ENCODE data around the gene PRKAA1. TPM values are rescaled to one million over a fixed set of nuclear protein-coding genes. Genes with fewer than 3 reads are reported as not detected.
"Not testable (repeated sequence)": the region's sequence is repeated elsewhere in the genome, so short reads cannot be mapped to it uniquely, and the experiment has no call there.

Gene PRKAA1
- polyA plus RNA-seq, 3 donors = 23.4 to 32.8 (median 29.6) TPM

DNA sequence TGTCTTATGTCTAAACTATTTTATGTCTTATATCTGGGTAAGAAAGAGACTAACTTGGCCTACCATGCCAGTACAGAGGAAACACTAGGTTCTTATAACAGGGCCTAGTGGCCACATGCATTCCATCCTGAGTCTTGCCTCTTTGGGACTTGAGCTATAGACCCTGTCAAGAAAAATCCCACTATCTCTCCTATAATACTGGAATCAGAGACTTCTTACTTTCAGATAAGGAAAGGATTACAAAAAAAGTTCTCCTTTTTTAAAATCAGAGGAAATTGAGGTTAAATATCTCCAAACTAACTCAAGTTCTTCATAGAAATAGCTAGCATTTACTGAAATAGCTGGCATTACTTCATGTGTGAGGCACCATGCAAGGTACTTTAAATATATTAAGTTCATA, 84.2 kb downstream of the PRKAA1 start:
- H3K4me3 Mint-ChIP-seq = no peak overlapping the region
- Histone ChIP-seq H3K27me3 (ENCODE audit: control insufficient read depth in 2 of 2, insufficient read depth in 2 of 2, low read length in 2 of 2) (no peaks in the 10 kb centered on the region), H3K4me3 (replicated peaks in 1 of 3; ENCODE audit: low read depth in 2 of 3, low read length in 3 of 3) (no peak overlapping the region), H3K36me3 (replicated peaks in 1 of 2; ENCODE audit: control insufficient read depth in 1 of 2, insufficient read depth in 2 of 2, low read length in 2 of 2) (peaks cover 0 to 15% of the 10 kb centered on the region in 2 donors), H3K27ac (ENCODE audit: low read depth in 1 of 2, low read length in 2 of 2) (no peak overlapping the region), H3K9ac (ENCODE audit: insufficient read depth, low read length, poor library complexity, severe bottlenecking) (no peak overlapping the region), H3K4me1 (ENCODE audit: control insufficient read depth in 1 of 2, insufficient read depth in 2 of 2, low read length in 2 of 2) (no peaks in the 10 kb centered on the region), H3K4me2 (replicated peaks; ENCODE audit: extremely low read depth, low read length, poor library complexity, severe bottlenecking) (no peak overlapping the region), H3K9me3 (replicated peaks in 1 of 2; ENCODE audit: control insufficient read depth in 1 of 2, insufficient read depth in 1 of 2, low read length in 2 of 2) (no peaks in the 10 kb centered on the region), H2AFZ (ENCODE audit: insufficient read depth, low read depth, low read length, poor library complexity, severe bottlenecking) (no peak overlapping the region), H4K20me1 (ENCODE audit: insufficient read depth, low read length) (no peaks in the 10 kb centered on the region), H3K79me2 (ENCODE audit: insufficient read depth, low read length) (no peaks in the 10 kb centered on the region)
- intact Hi-C loops (cut with micrococcal nuclease) = no loop called here
- no peak for DNase-seq
- peaks cover 26 to 31% of the 10 kb centered on the region in 2 donors for H3K36me3 Mint-ChIP-seq
- no peaks in the 10 kb centered on the region for H3K4me1 Mint-ChIP-seq
- peaks cover 0 to 9% (median 3%) of the 10 kb centered on the region in 7 donors for H3K9me3 Mint-ChIP-seq
- TF ChIP-seq, protein P1, sequence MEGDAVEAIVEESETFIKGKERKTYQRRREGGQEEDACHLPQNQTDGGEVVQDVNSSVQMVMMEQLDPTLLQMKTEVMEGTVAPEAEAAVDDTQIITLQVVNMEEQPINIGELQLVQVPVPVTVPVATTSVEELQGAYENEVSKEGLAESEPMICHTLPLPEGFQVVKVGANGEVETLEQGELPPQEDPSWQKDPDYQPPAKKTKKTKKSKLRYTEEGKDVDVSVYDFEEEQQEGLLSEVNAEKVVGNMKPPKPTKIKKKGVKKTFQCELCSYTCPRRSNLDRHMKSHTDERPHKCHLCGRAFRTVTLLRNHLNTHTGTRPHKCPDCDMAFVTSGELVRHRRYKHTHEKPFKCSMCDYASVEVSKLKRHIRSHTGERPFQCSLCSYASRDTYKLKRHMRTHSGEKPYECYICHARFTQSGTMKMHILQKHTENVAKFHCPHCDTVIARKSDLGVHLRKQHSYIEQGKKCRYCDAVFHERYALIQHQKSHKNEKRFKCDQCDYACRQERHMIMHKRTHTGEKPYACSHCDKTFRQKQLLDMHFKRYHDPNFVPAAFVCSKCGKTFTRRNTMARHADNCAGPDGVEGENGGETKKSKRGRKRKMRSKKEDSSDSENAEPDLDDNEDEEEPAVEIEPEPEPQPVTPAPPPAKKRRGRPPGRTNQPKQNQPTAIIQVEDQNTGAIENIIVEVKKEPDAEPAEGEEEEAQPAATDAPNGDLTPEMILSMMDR (IDR thresholded peaks at IDR 0.05) = no peak
- H3K27me3 Mint-ChIP-seq (ENCODE audit: low read depth in 3 of 3) = no peaks in the 10 kb centered on the region
- no peak overlapping the region for H3K27ac Mint-ChIP-seq

DNA sequence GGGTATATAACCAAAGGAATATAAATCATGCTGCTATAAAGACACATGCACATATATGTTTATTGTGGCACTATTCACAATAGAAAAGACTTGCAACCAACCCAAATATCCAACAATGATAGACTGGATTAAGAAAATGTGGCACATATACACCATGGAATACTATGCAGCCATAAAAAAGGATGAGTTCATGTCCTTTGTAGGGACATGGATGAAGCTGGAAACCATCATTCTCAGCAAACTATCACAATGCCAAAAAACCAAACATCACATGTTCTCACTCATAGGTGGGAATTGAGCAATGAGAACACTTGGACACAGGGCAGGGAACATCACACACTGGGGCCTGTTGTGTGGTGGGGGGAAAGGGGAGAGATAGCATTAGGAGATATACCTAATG, 87.6 kb downstream of the PRKAA1 start:
- H3K4me2 ChIP-seq (replicated peaks; ENCODE audit: extremely low read depth, low read length, poor library complexity, severe bottlenecking); H3K4me3 ChIP-seq (replicated peaks in 1 of 3; ENCODE audit: low read depth in 2 of 3, low read length in 3 of 3); H4K20me1 ChIP-seq (ENCODE audit: insufficient read depth, low read length); H3K4me3 Mint-ChIP-seq; H3K4me1 ChIP-seq (ENCODE audit: control insufficient read depth in 1 of 2, insufficient read depth in 2 of 2, low read length in 2 of 2); H2AFZ ChIP-seq (ENCODE audit: insufficient read depth, low read depth, low read length, poor library complexity, severe bottlenecking); DNase-seq; H3K9ac ChIP-seq (ENCODE audit: insufficient read depth, low read length, poor library complexity, severe bottlenecking); H3K4me1 Mint-ChIP-seq; H3K79me2 ChIP-seq (ENCODE audit: insufficient read depth, low read length); H3K27me3 ChIP-seq (ENCODE audit: control insufficient read depth in 2 of 2, insufficient read depth in 2 of 2, low read length in 2 of 2); H3K27ac Mint-ChIP-seq; H3K27ac ChIP-seq (ENCODE audit: low read depth in 1 of 2, low read length in 2 of 2); intact Hi-C loops (cut with micrococcal nuclease); H3K9me3 ChIP-seq (replicated peaks in 1 of 2; ENCODE audit: control insufficient read depth in 1 of 2, insufficient read depth in 1 of 2, low read length in 2 of 2); H3K36me3 ChIP-seq (replicated peaks in 1 of 2; ENCODE audit: control insufficient read depth in 1 of 2, insufficient read depth in 2 of 2, low read length in 2 of 2); H3K27me3 Mint-ChIP-seq (ENCODE audit: low read depth in 3 of 3): not testable (repeated sequence)
- Mint-ChIP-seq H3K9me3 (peaks cover 3 to 20% (median 10%) of the 10 kb centered on the region in 7 donors), H3K36me3 (peaks cover 25 to 26% of the 10 kb centered on the region in 2 donors)

Small RNA genes within 50 kb of the gene (small RNA-seq; reads per million reads assigned to genes)
- gene RF00191 (ENCODE audit: insufficient read length, low read depth) = not detected
- gene SNORD72 (ENCODE audit: insufficient read length, low read depth) = 55.0 reads per million, percentile 94 among the genes with 10 or more reads in this experiment

Other genes starting within 250 kb of the PRKAA1 start
- gene PTGER4, start 118.5 kb downstream of the PRKAA1 start, polyA plus RNA-seq = 100 to 1,000 TPM in 1 of 3 donors, 10 to 100 TPM in 2; 44.4 to 119 (median 64.3) TPM
- 10 to 100 TPM in 1 of 3 donors, 1 to 10 TPM in 2; 1.5 to 11.7 (median 9.4) TPM for gene TTC33, start 42.4 kb downstream of the PRKAA1 start, polyA plus RNA-seq
- 100 to 1,000 TPM in 2 of 3 donors, 10 to 100 TPM in 1; 87.9 to 813 (median 738) TPM for gene RPL37, start 36.8 kb upstream of the PRKAA1 start, polyA plus RNA-seq
- gene CARD6, start 43.0 kb upstream of the PRKAA1 start, polyA plus RNA-seq = 10 to 100 TPM in 2 of 3 donors, 1 to 10 TPM in 1; 5.8 to 15.6 (median 10.6) TPM
- gene C7, start 111.1 kb upstream of the PRKAA1 start, polyA plus RNA-seq = under 1 TPM in 1 of 3 donors, not detected in 2; 0.12 TPM

Data from CD14-positive monocyte (primary cell).